ENCODE measurements around the gene TMEM242.
"Not testable (repeated sequence)": the region's sequence is repeated elsewhere in the genome, so short reads cannot be mapped to it uniquely, and the experiment has no call there.

TMEM242 gene

GRCh38 chr6:157323966-157324300, 614 bp upstream of the TMEM242 start:
- peak; percentile 68 for DNase-seq (ENCODE audit: low read depth, low spot score)

GRCh38 chr6:157322792-157323254, 496 bp downstream of the TMEM242 start:
- DNase-seq (ENCODE audit: low read depth, low spot score): no peak

GRCh38 chr6:157316871-157317814, 6.2 kb downstream of the TMEM242 start:
- DNase-seq (ENCODE audit: low read depth, low spot score): peak; percentile 26

DNA sequence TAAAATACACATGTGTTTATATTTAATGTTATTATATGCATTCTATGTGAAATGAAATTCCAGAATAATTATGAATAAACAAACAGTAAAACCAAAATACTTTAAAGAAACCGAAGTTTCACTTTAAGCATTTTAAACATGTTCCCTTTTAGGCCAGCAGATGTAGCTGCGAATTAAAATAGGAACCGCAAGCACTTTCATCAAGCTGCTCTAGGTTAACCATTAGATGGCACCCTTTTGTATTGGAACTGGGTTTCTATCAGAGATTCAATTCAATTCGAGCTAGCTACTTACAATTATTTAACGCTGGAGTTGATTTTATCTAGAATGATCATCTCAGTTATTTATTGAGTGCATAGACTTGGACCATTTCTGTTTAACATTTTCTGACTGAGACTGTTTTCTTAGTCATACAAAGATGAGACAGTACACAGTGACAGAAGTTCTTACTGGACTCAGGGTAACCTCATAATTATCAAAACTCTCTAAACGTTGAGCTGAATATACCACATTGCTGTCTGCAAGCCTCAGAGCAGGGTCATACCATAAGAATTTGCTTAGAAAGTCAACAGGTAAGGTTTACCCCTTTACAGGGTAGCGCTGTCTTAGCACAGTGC, 8.5 kb downstream of the TMEM242 start:
- DNase-seq (ENCODE audit: low read depth, low spot score): peak; percentile 32

DNA sequence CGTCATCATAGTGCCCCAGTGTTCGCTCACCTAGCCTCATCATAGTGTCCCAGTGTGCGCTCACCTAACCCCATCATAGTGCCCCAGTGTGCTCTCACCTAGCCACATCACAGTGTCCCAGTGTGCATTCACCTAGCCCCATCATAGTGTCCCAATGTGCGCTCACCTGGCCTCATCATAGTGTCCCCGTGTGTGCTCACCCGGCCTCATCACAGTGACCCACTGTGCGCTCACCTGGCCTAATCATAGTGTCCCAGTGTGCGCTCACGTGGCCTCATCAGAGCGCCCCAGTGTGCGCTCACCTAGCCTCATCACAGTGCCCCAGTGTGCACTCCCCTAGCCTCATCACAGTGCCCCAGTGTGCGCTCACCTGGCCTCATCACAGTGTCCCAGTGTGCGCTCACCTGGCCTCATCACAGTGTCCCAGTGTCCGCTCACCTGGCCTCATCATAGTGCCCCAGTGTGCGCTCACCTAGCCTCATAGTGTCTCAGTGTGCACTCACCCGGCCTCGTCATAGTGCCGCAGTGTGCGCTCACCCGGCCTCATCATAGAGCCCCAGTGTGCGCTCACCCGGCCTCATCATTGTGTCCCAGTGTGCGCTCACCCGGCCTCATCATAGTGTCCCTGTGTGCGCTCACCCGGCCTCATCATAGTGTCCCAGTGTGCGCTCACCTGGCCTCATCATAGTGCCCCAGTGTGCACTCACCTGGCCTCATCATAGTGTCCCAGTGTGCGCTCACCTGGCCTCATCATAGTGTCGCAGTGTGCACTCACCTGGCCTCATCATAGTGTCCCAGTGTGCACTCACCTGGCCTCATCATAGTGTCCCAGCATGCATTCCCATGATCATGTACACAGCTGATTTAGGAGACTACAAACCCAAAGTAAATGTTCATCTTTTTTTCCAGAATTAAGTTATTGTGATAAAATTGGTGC, 9.5 kb downstream of the TMEM242 start:
- DNase-seq (ENCODE audit: low read depth, low spot score): no peak

DNA sequence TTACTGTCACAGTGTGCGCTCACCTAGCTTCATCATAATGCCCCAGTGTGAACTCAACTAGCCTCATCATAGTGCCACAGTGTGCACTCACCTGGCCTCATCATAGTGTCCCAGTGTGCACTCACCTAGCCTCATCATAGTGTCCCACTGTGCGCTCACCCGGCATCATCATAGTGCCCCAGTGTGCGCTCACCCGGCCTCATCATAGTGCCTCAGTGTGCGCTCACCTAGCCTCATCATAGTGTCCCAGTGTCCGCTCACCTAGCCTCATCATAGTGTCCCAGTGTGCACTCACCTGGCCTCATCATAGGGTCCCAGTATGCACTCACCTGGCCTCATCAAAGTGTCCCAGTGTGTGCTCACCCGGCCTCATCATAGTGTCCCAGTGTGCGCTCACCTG, 10.6 kb downstream of the TMEM242 start:
- DNase-seq (ENCODE audit: low read depth, low spot score): no peak

DNA sequence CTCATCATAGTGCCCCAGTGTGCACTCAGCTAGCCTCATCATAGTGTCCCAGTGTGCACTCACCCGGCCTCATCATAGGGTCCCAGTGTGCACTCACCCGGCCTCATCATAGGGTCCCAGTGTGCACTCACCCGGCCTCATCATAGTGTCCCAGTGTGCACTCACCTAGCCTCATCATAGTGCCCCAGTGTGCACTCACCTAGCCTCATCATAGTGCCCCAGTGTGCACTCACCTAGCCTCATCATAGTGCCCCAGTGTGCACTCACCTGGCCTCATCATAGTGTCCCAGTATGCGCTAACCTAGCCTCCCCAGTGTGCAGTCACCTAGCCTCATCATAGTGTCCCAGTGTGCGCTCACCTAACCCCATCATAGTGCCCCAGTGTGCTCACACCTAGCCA, 12.6 kb downstream of the TMEM242 start:
- not testable (repeated sequence) for DNase-seq (ENCODE audit: low read depth, low spot score)

DNA sequence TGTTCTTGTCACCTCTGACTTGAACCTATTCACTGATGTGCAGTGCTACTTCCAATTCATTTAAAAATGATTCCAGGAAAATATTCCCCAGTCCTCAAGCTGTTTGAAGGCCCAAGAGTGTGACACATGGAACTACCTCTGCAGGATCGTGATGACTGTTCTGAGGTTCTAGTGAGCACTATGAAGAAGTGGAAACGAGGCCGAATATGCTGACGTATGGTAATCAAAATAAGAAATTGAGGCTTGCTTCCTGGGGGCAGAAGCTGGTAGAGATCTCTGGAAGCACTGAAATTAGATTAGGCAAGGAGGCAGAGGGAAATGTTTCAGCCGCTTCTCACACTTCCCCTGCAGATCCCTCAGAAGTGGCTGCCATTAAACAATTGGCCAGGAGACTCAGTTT, 15.7 kb downstream of the TMEM242 start:
- no peak for DNase-seq (ENCODE audit: low read depth, low spot score)

DNA sequence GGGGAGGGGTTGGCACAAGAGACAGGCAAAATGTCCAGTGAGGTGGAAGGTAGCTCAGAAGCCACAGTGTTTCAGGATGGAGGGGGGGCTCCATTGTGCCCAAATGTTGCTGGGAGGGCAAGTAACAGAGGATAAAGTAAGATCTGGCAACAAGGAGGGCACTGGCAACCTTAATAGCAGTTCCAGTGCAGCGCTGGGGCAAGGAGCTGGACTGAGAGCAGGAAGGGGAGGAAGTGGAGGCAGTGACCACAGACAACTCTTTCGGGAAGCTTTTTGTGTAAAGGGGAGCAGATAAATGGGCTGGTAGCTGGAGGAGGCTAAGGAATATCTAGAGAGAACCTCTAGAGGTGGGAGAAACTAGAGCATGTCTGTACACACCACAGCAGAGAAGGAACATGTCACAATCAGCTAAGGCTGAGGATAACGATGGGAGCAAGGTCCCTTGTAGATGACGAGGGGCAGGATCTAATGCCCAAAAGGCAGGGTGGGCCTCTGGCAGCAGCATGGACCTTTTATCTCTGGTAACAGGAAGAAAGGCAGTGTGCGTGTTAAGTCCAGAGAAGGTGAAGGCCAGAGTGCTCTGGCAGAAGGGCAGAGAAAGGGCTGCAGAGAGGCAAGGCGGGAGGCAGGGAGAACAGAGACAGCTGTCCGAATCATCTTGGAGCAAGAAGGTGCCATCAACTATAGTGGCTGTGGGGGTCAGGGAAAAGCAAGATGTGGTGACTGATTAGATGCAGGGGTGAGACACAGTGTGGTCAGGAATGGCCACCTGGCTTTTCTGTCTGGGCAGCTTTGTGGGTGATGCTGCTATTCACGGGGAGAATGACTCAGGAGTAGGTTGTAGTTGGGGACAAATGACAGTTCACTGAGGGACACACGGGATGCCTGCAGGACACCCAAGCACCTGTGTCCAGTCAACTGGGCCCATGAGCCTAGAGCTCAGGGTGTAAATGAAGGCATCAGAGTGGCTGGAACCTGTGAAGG, 17.4 kb downstream of the TMEM242 start:
- DNase-seq (ENCODE audit: low read depth, low spot score): no peak

DNA sequence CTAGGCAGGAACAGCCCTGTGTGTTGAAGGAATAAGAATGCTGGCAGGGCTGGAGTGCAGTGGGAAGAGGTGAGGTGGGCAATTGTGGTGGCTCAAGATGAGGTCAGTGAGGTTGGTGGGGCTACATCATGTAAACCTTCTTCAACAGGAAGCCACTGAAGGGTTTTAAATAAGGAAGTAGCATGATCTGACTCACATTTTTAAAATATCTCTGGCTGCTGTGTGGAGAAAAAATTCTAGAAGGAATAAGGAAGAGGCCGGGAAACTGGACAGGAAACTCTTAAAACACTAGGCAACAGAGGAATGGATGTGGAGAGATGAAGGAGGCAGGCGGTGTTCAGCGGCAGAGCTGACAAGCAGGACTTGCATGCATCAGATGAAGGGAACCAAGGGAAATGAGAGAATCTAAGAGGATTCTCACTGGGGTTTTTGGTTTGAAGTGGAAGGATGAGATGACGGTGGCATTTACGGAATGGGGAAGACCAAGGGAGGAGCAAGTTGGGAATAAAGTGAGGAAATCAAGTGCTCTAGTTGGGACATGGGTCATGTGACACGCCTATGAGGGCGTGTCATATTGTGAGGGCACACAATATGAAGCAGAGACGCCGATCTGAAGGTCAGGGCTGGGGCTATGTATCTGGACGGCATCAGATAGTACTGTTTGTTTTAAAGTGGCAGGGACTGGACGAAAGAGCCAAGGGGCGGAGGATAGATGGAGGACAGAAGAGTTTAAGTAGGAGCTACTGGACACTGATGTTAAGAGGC, 18.2 kb downstream of the TMEM242 start:
- DNase-seq (ENCODE audit: low read depth, low spot score): no peak

- DNase-seq (ENCODE audit: low read depth, low spot score): no peak
Observed at GRCh38 chr6:157302736-157303135, 20.6 kb downstream of the TMEM242 start.

- DNase-seq (ENCODE audit: low read depth, low spot score): no peak
Observed at GRCh38 chr6:157300436-157300835, 22.9 kb downstream of the TMEM242 start.

- no peak for DNase-seq (ENCODE audit: low read depth, low spot score)
Observed at GRCh38 chr6:157300006-157300405, 23.3 kb downstream of the TMEM242 start.

DNA sequence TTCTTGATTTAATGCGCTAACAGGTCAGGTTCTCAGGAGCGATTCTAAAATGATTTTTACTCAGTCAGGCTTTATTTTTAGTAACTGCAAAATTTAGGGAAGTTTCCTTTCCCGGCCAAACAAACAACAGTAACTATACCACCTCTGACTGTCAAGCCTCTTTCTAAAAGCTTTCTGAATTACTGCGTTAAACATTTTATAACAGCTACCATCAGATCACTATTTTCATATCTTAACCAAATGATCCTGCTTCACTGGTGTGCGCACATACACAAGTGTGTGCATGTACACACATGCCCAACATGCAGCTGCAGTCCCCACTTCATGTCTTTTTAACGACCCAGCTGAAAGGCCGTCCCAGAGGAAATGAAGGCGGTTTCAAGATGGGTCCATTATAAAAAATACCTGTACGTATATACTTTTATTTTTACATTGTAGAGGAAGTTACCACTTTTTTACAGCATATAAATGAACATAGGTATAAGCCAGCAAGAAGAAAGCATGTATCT, 25.0 kb downstream of the TMEM242 start:
- no peak for DNase-seq (ENCODE audit: low read depth, low spot score)

GRCh38 chr6:157294654-157295053, 28.7 kb downstream of the TMEM242 start:
- DNase-seq (ENCODE audit: low read depth, low spot score): no peak

DNA sequence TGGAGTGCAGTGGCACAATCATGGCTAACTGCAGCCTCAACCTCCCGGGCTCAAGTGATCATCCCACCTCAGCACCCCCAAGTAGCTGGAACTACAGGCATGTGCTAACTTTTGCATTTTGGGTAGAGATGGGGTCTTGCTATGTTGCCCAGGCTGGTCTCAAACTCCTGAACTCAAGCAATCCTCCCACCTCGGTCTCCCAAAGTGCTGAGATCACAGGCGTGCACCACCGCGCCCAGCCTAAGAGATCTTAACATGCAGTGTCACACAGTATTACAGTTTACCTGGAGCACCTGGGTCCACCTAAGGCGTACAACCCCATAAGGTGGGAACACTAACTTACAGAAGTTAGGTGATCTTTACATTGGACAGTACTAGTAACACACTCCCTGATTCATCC, 29.5 kb downstream of the TMEM242 start:
- no peak for DNase-seq (ENCODE audit: low read depth, low spot score)

DNA sequence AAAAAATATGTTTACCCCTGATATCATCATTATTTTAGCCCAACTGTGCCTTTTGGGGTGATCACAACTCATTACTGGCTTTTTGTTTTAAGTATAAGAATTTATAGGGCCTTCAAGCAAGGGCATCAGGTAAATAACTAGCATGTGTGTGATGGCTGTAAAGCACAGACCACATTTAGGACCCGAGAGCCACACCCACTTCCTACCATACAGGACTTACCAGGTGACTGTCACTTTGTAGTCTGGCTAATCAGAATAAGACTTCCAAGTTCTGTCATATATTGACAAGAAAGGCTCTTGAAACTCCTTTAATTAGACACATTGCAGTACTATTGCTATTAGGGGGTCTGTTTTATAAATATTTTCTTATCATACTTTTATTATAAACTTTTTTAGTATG, 31.1 kb downstream of the TMEM242 start:
- no peak for DNase-seq (ENCODE audit: low read depth, low spot score)

DNA sequence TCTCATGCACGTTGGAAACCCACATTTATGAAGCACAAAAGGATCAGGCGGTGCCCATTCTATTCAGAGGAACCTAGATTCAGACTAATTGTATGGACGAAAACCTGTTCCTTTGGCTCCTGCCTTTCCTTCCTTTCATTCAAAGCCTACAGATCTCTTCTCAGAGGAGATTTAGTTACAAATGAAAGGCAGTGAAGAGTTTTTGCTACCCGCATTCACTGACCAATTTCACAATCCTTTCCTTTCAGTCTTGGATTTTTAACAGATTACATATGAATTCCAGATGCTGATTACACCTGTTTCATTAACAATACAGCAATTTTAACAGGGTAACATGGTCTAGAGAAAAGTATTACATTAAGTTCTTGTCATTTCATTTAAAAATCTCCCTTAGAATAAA, 32.0 kb downstream of the TMEM242 start:
- no peak for DNase-seq (ENCODE audit: low read depth, low spot score)

DNA sequence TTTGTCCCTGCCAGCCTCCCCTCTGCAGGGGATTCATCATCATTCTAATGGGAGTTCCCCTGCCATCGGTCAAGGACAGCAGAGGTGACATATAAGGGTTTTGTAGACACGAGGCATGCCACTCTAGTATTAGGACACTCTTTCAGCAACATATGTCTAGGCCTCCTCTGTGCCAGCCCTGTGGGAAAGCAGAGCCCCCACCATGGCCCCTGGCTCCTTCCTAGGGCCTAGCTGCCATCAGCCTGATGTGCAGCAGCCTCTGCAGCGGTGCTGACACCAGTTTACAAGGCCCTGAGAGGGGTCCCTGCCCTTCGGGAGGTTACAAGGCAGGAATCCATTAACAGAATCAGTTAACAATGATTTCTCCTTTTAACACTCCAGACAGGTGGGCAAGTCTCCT, 32.5 kb downstream of the TMEM242 start:
- no peak for DNase-seq (ENCODE audit: low read depth, low spot score)

DNA sequence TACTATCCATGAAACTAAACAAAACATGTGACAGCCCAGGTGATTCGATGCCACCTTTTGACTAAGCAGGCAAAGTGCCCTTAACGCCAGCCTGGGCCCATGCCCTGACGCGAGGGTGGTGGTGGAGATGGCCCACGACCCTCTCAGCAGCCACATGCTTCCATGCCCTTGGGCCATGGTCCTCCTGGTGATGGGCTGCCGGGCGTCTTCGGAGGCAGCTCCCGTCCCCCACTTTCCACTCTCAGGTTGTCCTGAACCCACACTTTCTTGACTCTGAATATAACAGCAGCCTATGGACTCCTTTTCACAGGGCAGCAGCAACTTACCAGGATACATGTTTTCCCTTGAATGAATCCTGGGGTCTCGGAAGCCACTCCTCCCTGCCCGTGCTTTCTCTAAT, 33.6 kb downstream of the TMEM242 start:
- DNase-seq (ENCODE audit: low read depth, low spot score): no peak

All from smooth muscle cell of the brain vasculature (primary cell).